Measurements from ENCODE around the gene NUFIP2. TPM values are rescaled to one million over a fixed set of nuclear protein-coding genes. Genes with fewer than 3 reads are reported as not detected.

Gene NUFIP2
- total RNA-seq: 64.0 and 71.5 TPM in 2 replicates

DNA sequence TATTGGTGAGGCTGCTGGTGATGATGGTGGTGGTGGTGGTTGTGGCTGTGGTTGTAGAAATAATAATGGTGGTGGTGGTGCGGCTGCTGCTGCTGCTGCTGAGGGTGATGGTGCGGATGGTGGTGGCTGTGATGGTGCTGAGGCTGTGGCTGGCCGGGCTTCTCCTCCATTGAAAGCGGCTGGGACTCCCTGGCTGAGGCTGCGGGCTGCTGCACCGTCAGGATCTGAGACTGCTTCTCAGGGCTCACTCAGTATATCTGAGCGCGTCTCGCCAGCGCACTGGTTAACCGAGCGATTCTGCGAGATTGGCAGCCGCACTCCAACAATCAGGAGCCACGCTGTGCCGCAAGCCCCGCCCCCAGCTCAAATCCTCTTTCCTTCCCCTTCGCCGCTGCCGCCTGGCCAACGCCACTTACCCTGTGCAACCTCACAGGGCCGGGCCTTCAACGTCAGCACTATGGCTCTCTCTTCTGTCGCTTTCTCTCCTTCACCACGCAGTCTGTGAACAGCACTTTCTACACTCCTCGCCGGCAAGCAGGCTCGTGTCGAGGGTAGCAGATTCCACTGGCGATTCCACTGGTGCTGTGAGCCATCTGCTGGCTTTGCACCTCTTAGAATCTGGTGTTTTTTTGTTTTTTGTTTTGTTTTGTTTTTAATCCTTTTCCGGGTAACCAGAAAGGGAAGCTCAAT lies at the start of gene NUFIP2:
Gene NUFIP2 (minus strand): TSS at position 259 of the 690 bp plus-strand sequence. CDS start 89 bp downstream, at position 170.

DNA sequence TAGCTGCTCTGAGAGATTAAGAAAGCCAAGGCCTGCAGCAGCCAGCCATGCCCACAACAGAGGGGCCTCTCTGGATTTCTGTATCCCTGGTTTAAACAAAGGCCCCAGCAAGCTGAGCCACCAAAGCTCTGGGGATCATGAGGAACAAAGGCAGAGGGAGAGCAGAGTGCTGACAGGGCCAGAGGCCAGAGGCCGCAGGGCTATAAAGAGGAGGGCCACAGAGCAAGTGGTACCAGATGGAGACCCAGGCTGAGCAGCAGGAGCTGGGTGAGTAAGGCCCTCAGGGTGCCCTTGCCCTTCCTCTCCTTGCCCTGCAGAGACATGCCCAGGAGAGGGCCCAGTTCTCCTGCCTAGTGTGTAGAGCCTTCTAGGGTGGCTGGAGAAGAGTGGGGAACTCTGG lies 47.3 kb downstream of the NUFIP2 start, which contains the start of gene CRYBA1:
Gene CRYBA1 (plus strand): TSS at position 232 of the 400 bp plus-strand sequence. CDS start 5 bp downstream, at position 237.

Other genes with a start within 250 kb of the NUFIP2 start
- 37.8 and 47.2 TPM in 2 replicates for gene MYO18A, start 113.8 kb downstream of the NUFIP2 start, total RNA-seq
- gene CRYBA1, start 47.3 kb downstream of the NUFIP2 start, total RNA-seq: not detected in 2 replicates
- gene TAOK1, start 96.2 kb upstream of the NUFIP2 start, total RNA-seq: 88.1 and 89.4 TPM in 2 replicates

All from articular chondrocyte of knee joint (primary cell).